ENCODE results near the gene CLK1. TPM values are rescaled to one million over a fixed set of nuclear protein-coding genes. Genes with fewer than 3 reads are reported as not detected.
"Not testable (repeated sequence)": the region's sequence is repeated elsewhere in the genome, so short reads cannot be mapped to it uniquely, and the experiment has no call there.

Gene CLK1
- total RNA-seq = 100 to 1,000 TPM; 164 to 169 TPM

DNA sequence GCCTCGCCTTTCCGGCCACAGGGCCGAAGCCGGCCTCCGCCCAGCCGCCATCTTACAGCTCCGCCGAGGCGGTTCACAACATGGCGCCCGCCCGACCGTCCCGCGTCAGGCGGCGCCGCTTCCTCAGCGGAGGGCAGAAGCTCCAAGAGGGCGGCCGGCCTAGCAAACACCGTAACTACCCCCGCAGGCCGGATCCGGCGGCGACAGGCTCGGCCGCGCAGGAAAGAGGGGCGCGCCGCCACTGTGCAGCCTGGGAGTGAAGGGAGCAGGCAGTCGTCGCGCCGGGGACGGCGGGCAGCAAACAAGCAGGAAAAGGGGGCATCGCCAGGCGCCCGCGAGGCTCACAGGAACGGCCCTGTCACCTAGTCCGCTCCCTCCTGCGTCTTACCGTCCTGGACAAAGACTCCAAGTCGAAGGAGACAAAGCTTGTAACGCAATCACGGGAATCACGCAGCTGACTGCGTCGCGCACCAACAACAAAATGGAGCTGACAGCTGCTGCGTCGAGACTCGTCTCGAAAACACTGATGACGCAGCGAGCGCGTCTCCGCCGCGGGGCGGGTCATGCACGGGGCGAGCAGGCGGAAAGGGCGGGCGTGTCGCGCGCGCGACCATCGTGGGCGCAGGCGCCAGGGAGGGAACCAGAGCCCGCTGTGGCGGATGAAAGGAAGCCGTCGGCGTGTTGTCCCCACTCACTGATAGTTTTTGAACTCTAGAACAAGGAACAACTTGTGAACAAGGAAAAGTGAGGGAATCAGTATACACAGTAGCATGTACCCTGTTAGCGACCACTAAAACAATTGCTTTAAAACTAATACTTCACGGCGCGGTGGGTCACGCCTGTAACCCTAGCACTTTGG is at the start of gene CLK1:
CLK1 (minus strand) TSS at position 483 of the 859 bp plus-strand sequence. CDS start 2,796 bp downstream, outside the sequence.
- peak within 1 kb of the TSS; percentile 100 for H3K27ac Mint-ChIP-seq
- DNase-seq = peak; percentile 97
- peak within 1 kb of the TSS; percentile 94 for H3K4me3 Mint-ChIP-seq
- ChIA-PET POLR2A (interaction anchor here (0.5 to 6.9 kb wide), 60 partner anchors 9 to 1402 kb away, joined by 3 to 199 read pairs (median 9); partner anchors contain the start of genes BZW1, CASP10, CASP8 and CFLAR), CTCF (interaction anchor here (0.6 to 1.8 kb wide), 11 partner anchors 12 to 368 kb away, joined by 3 to 16 read pairs (median 4); partner anchors contain the start of genes BZW1, NIF3L1 and PPIL3)
- peaks cover 59% of the 10 kb centered on the region for H3K36me3 Mint-ChIP-seq (ENCODE audit: low read depth)
- peaks cover 53% of the 10 kb centered on the region for H3K4me1 Mint-ChIP-seq
- no peaks in the 10 kb centered on the region for H3K9me3 Mint-ChIP-seq
- H3K27me3 Mint-ChIP-seq = no peaks in the 10 kb centered on the region

DNA sequence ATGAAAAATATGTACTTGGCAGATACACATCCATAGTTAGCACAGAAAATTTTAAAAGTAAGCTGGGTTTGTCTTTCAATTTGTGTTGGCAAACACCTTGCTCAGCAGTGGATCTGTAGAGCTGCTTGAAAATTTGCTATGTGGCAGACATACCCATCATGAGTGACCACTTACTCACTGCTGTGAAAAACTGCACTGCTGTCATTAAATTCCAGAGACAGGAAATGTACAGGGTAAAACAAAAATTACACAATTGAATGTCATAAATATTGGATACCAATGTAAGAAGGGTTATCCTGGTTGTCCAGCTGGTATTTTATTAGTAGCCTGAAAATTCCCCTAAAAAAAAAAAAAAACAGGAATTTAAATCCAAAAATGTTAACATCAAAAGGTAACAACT is 49.2 kb upstream of the CLK1 start:
- no peaks in the 10 kb centered on the region for H3K9me3 Mint-ChIP-seq
- DNase-seq = no peak
- no peak overlapping the region for H3K27ac Mint-ChIP-seq
- H3K36me3 Mint-ChIP-seq (ENCODE audit: low read depth) = peaks cover 47% of the 10 kb centered on the region
- CTCF ChIA-PET = interaction anchor here (0.9 to 1.6 kb wide), 3 partner anchors 13 to 264 kb away, joined by 3 to 5 read pairs (median 3); no protein-coding TSS in a partner anchor
- POLR2A ChIA-PET = interaction anchor here (1.2 to 1.3 kb wide), 2 partner anchors 25 to 50 kb away, joined by 3 read pairs; partner anchors contain the start of genes NIF3L1, ORC2 and PPIL3
- H3K4me3 Mint-ChIP-seq = no peak overlapping the region
- H3K4me1 Mint-ChIP-seq = peaks cover 4% of the 10 kb centered on the region
- H3K27me3 Mint-ChIP-seq = no peaks in the 10 kb centered on the region

DNA sequence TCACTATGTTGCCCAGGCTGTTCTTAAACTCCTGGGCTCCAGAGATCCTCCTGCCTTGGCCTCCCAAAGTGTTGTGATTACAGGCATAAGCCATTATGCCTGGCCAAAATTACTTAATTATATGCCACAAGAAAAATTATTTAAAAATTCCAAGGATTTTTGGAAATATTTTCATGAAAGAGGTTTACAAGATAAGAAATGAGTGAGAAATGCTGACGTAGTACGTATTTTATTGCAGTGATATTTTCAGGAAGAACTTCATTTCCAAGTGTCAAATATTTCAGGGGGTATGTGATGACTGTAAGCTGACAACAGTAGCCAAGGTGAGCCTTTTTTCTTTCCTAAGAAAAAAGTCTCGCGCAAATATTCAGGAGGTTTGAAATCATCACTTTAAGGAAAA is 45.5 kb upstream of the CLK1 start:
- CTCF ChIA-PET = interaction anchor here (0.6 to 2.1 kb wide), 4 partner anchors 35 to 244 kb away, joined by 3 to 6 read pairs (median 6); no protein-coding TSS in a partner anchor
- peaks cover 6% of the 10 kb centered on the region for H3K4me1 Mint-ChIP-seq
- peaks cover 43% of the 10 kb centered on the region for H3K36me3 Mint-ChIP-seq (ENCODE audit: low read depth)
- DNase-seq = no peak
- no peaks in the 10 kb centered on the region for H3K27me3 Mint-ChIP-seq
- POLR2A ChIA-PET = no interaction called here
- H3K9me3 Mint-ChIP-seq = no peaks in the 10 kb centered on the region
- H3K4me3 Mint-ChIP-seq = no peak overlapping the region
- no peak overlapping the region for H3K27ac Mint-ChIP-seq

DNA sequence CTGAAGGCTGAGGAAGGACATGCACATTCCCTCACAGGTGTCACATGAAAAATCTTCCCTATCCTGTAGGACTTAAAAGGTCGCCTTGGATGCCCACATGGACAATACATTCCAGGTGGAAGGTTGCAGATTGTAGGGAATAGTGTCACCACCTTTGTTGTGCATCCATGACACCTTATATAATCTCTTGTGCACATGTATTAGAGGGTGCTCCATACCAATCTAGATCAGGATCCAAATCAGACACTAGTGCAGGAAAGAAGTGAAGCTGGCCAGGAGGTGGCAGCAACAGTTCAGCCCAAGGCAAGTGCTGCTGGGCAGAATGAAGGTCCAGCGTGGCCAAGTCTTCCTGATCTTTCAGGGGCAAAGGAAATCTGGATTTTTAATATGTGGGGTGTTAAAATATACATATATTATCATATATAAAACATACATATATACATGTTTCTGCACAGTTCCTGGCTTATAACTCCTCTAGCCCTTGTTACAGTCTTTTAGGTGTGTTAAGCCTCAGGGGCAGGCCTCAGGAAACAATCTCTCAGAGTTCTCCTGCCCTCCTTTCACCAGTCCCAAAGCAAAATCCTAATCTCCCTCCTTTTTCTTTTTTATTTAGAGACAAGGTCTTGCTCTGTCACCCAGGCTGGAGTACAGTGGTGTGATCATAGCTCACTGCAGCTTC is 41.3 kb upstream of the CLK1 start:
- DNase-seq = peak; percentile 71
- H3K9me3 Mint-ChIP-seq = no peaks in the 10 kb centered on the region
- H3K4me1 Mint-ChIP-seq = peaks cover 12% of the 10 kb centered on the region
- H3K27me3 Mint-ChIP-seq = no peaks in the 10 kb centered on the region
- H3K4me3 Mint-ChIP-seq = no peak overlapping the region
- H3K27ac Mint-ChIP-seq = no peak overlapping the region
- ChIA-PET CTCF (interaction anchor here (0.7 to 7.9 kb wide), 25 partner anchors 9 to 327 kb away, joined by 3 to 112 read pairs (median 4); partner anchors contain the start of genes CASP10, CFLAR and NIF3L1), POLR2A (interaction anchor here (0.7 to 2.4 kb wide), 11 partner anchors 16 to 327 kb away, joined by 3 to 9 read pairs (median 4); partner anchors contain the start of genes CLK1, NIF3L1 and PPIL3)
- peaks cover 40% of the 10 kb centered on the region for H3K36me3 Mint-ChIP-seq (ENCODE audit: low read depth)

DNA sequence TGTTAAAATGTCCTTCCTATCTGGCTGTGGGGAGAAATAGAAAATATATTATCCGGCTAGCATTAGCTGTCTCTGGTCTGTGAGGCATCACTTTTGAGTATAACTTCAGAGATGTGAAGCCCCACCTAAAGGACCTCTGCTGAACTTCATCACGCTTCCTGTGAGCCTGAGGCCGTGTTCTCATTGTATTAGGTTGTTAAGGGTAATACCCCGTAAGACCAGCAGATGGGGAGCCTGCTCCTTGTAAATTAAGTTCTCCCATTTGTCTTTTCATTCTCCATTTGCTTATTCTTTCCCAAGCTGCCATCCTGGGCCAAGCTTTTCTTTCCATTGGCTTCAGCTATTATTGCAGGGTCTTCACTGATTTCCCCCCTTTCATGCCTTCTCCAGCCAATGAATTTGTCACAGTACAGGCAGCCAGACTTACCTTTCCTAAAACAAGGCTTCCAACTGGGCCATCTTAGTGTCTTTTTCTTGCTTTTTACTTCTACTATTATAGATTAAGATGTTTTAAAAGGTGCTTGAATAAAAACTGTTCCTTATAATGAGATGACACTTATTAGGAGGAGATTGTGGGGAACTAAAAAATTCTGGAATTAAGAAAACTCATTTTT is 37.1 kb upstream of the CLK1 start:
- Mint-ChIP-seq H3K27me3 (no peaks in the 10 kb centered on the region), H3K9me3 (no peaks in the 10 kb centered on the region), H3K36me3 (ENCODE audit: low read depth) (peaks cover 57% of the 10 kb centered on the region), H3K4me1 (peaks cover 32% of the 10 kb centered on the region), H3K4me3 (no peak overlapping the region), H3K27ac (peak overlapping the region; percentile 53)
- peak; percentile 81 for DNase-seq
- ChIA-PET POLR2A (interaction anchor here (0.9 to 1.7 kb wide), 11 partner anchors 10 to 332 kb away, joined by 3 to 20 read pairs (median 4); partner anchors contain the start of genes CFLAR, CLK1, NDUFB3 and NIF3L1), CTCF (interaction anchor here (0.6 to 7.9 kb wide), 26 partner anchors 9 to 359 kb away, joined by 3 to 112 read pairs (median 4); partner anchors contain the start of genes CASP10, CASP8, NIF3L1 and ORC2)

DNA sequence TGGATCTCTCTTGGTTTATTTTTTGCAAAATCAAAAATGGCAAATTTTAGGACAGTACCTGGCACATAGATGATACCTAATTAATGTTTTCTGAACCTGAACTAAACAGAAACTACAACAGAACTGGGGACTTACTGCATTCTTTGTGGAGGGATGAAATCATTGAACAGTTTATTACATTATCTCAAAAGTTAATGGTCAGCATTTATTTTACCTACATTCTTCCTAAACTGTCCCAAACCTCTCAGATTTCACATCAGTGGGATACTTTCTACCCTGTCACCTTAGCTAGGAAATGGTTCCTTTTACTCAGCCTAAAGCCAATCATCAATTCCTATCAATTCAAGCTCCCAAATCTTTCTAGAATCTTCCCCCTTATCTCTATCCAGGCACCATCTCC is 35.0 kb upstream of the CLK1 start:
- H3K4me3 Mint-ChIP-seq = no peak overlapping the region
- no peaks in the 10 kb centered on the region for H3K27me3 Mint-ChIP-seq
- CTCF ChIA-PET = interaction anchor here (1.2 to 1.6 kb wide), 2 partner anchors 278 to 333 kb away, joined by 4 to 5 read pairs; no protein-coding TSS in a partner anchor
- DNase-seq = no peak
- H3K36me3 Mint-ChIP-seq (ENCODE audit: low read depth) = peaks cover 61% of the 10 kb centered on the region
- POLR2A ChIA-PET = no interaction called here
- H3K9me3 Mint-ChIP-seq = no peaks in the 10 kb centered on the region
- no peak overlapping the region for H3K27ac Mint-ChIP-seq
- H3K4me1 Mint-ChIP-seq = peaks cover 30% of the 10 kb centered on the region

DNA sequence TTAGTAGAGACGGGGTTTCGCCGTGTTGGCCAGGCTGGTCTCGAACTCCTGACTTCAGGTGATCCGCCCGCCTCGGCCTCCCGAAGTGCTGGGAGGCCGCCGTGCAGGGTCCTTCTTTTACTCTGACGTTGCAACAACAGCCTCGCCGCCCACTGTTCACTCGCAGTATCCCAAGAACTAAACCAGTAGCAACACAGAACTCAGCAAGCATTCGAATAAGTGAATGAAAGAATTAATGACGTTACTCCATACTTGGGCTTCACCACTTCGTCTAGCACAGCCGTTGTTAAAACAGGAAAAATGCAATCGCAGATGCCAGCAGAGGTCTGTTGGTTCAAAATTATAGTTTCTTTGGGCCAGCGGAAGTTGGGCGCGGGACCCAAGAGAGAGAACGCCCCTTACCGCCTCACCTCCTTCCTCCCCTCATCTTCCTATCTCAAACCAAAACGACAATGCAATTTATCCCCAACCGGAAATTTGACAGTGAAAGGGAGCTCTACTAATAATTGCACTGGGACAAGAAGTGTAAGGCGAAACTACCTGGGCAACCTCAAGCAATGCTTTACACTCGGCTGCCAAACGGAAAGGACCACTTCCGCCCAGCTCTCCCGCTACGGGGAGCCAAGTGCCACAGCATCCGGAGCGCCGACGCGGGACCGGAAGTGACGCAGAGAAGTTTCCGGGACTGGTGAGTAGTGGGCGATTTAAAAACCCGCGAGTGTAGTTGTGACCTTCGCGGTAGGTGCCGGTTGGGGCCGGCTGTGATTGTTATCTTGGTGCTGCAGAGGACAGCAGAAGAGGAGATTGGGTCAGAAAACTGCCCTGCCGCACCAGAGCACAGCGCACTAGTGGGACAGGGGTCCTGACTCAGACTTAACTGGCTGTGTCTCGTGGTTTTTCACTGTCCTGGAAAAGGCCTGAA is 24.5 kb upstream of the CLK1 start, which contains the start of the genes NIF3L1 and PPIL3:
NIF3L1 (plus strand) TSS at position 668 of the 922 bp plus-strand sequence. CDS start 2,573 bp downstream, outside the sequence.
PPIL3 (minus strand) TSS at position 374 of the 922 bp plus-strand sequence. CDS start 1,462 bp downstream, outside the sequence.
- Mint-ChIP-seq H3K9me3 (no peaks in the 10 kb centered on the region), H3K36me3 (ENCODE audit: low read depth) (peaks cover 54% of the 10 kb centered on the region), H3K27ac (peak within 1 kb of the TSS; percentile 99), H3K27me3 (no peaks in the 10 kb centered on the region), H3K4me1 (peaks cover 58% of the 10 kb centered on the region), H3K4me3 (peak within 1 kb of the TSS; percentile 89)
- ChIA-PET CTCF (interaction anchor here (0.6 to 2.1 kb wide), 19 partner anchors 9 to 560 kb away, joined by 3 to 17 read pairs (median 4); partner anchors contain the start of genes CASP10, CFLAR, CLK1 and ORC2), POLR2A (interaction anchor here (0.9 to 3.1 kb wide), 39 partner anchors 8 to 562 kb away, joined by 3 to 199 read pairs (median 8); partner anchors contain the start of genes BZW1, CASP10, CASP8 and CFLAR)
- DNase-seq = peak; percentile 98

DNA sequence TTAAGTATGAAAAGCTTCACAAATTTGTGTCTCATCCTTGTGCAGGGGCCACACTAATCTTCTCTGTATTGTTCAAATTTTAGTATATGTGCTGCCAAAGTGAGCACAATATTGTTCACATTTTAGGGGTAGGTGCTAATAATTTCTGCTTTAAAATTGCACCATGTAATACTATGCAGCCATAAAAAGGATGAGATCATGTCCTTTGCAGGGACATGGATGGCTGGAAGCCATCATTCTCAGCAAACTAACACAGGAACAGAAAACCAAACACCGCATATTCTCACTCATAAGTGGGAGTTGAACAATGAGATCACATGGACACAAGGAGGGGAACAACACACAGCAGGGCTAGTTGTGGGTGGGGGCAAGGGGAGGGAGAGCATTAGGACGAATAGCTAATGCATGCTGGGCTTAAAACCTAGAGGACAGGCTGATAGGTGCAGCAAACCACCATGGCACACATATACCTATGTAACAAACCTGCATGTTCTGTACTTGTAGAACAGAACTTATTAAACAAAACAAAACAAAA is 17.3 kb upstream of the CLK1 start:
- DNase-seq, H3K9me3 Mint-ChIP-seq, CTCF ChIA-PET, H3K27ac Mint-ChIP-seq, H3K27me3 Mint-ChIP-seq, H3K4me3 Mint-ChIP-seq: not testable (repeated sequence)
- peaks cover 62% of the 10 kb centered on the region for H3K36me3 Mint-ChIP-seq (ENCODE audit: low read depth)
- POLR2A ChIA-PET = interaction anchor here (3.3 kb wide), 1 partner anchor 17 kb away, joined by 26 read pairs; the partner anchor contains the start of gene CLK1
- H3K4me1 Mint-ChIP-seq = peaks cover 36% of the 10 kb centered on the region

DNA sequence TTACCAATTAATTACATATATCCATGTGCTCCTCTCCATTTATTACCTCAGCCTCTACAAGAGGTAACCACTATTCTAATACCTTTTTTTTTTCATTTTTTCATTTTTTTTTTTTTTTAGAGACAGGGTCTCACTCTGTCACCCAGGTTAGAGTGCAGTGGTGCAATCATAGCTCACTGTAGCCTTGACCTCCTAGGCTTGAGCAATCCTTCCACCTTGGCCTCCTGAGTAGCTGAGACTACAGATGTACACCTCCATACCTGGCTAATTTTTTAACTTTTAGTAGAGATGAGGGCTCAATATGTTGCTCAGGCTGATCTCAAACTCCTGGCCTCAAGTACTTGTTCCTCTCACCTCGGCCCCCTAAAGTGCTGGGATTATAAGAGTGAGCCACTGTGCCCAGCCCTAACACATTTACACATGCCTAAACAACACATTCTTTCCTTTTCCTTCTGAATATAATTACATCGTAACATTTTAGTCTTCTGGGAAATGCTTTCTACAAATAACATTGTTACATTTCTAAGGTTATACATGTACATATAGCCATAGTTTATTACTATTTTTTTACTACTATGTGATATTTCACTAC is 13.9 kb upstream of the CLK1 start:
- H3K4me3 Mint-ChIP-seq = no peak overlapping the region
- no peak overlapping the region for H3K27ac Mint-ChIP-seq
- no peaks in the 10 kb centered on the region for H3K9me3 Mint-ChIP-seq
- peaks cover 17% of the 10 kb centered on the region for H3K4me1 Mint-ChIP-seq
- ChIA-PET CTCF (interaction anchor here (0.7 to 1.5 kb wide), 2 partner anchors 11 to 14 kb away, joined by 3 to 5 read pairs; partner anchors contain the start of gene CLK1), POLR2A (interaction anchor here (1.6 to 3.2 kb wide), 2 partner anchors 11 to 14 kb away, joined by 14 to 17 read pairs; partner anchors contain the start of genes CLK1, NIF3L1 and PPIL3)
- peaks cover 74% of the 10 kb centered on the region for H3K36me3 Mint-ChIP-seq (ENCODE audit: low read depth)
- no peaks in the 10 kb centered on the region for H3K27me3 Mint-ChIP-seq
- no peak for DNase-seq

DNA sequence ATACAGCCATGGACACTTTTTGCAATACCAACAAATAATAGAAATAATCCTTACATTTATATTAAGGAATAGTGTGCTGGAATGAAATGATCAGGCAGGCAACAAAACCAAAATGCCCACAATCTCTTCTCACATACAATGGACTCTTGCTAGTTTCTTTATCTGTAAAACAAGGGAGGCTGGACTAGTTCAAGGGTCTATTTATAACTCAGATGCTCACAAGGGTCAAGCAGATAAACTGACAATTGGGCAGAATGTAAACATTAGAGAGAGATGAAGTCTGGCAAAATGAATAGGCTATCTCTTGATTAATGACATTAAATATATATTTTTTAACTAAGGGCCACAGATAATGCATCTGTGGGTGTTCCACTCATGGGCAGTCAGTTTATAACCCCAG is 13.0 kb upstream of the CLK1 start:
- Mint-ChIP-seq H3K4me1 (peaks cover 10% of the 10 kb centered on the region), H3K4me3 (no peak overlapping the region), H3K9me3 (no peaks in the 10 kb centered on the region), H3K27ac (no peak overlapping the region), H3K27me3 (no peaks in the 10 kb centered on the region), H3K36me3 (ENCODE audit: low read depth) (peaks cover 72% of the 10 kb centered on the region)
- no peak for DNase-seq
- CTCF ChIA-PET = interaction anchor here (0.7 to 1.5 kb wide), 2 partner anchors 10 to 13 kb away, joined by 3 to 5 read pairs; partner anchors contain the start of gene CLK1
- POLR2A ChIA-PET = interaction anchor here (1.6 to 3.2 kb wide), 2 partner anchors 12 to 13 kb away, joined by 14 to 17 read pairs; partner anchors contain the start of genes CLK1, NIF3L1 and PPIL3

Data from activated CD4-positive, alpha-beta memory T cell treated with anti-CD3 and anti-CD28 coated beads, Interleukin-2, amount 10 ng/mL, durations not matched to agents 7 days and 5 days (primary cell).